HG03108 (cell line): ENCODE results near the gene PCGF5.
"Not testable (repeated sequence)": the region's sequence is repeated elsewhere in the genome, so short reads cannot be mapped to it uniquely, and the experiment has no call there.

Experiments
- ATAC-seq: cut with Tn5 transposase; IDR thresholded peaks from one replicate; pipeline ENCODE4 v1.9.1; 2021; ENCODE audit warnings: moderate library complexity; ENCODE audit not compliant: unreplicated experiment

The PCGF5 gene

GRCh38 chr10:91271886-91272285, 51.4 kb downstream of the PCGF5 start:
- no peak for ATAC-seq

- ATAC-seq, result no peak
Measured at GRCh38 chr10:91284486-91285090, 64.1 kb downstream of the PCGF5 start.

GRCh38 chr10:91286572-91286971, 66.1 kb downstream of the PCGF5 start:
- ATAC-seq, result no peak

- no peak for ATAC-seq
Measured at GRCh38 chr10:91287276-91287675, 66.8 kb downstream of the PCGF5 start.

GRCh38 chr10:91287912-91288311, 67.4 kb downstream of the PCGF5 start:
- no peak for ATAC-seq

- ATAC-seq, result no peak
Measured at GRCh38 chr10:91289305-91289704, 68.8 kb downstream of the PCGF5 start.

- ATAC-seq, result no peak
Measured at GRCh38 chr10:91290607-91291006, 70.1 kb downstream of the PCGF5 start.

- no peak for ATAC-seq
Measured at GRCh38 chr10:91294134-91294906, 73.9 kb downstream of the PCGF5 start.

- ATAC-seq, result no peak
Measured at GRCh38 chr10:91295346-91295745, 74.9 kb downstream of the PCGF5 start.

GRCh38 chr10:91296471-91296870, 76.0 kb downstream of the PCGF5 start:
- no peak for ATAC-seq

- peak; percentile 83 for ATAC-seq
Measured at GRCh38 chr10:91298224-91298871, 77.9 kb downstream of the PCGF5 start.

- no peak for ATAC-seq
Measured at GRCh38 chr10:91299999-91300575, 79.6 kb downstream of the PCGF5 start.

GRCh38 chr10:91302946-91303345, 82.5 kb downstream of the PCGF5 start:
- ATAC-seq, result not testable (repeated sequence)

- not testable (repeated sequence) for ATAC-seq
Measured at GRCh38 chr10:91305979-91306378, 85.5 kb downstream of the PCGF5 start.

GRCh38 chr10:91307489-91307888, 87.0 kb downstream of the PCGF5 start:
- no peak for ATAC-seq

- no peak for ATAC-seq
Measured at GRCh38 chr10:91309711-91310110, 89.2 kb downstream of the PCGF5 start.

GRCh38 chr10:91311601-91312381, 91.3 kb downstream of the PCGF5 start:
- ATAC-seq, result no peak

- ATAC-seq, result no peak
Measured at GRCh38 chr10:91312382-91312733, 91.9 kb downstream of the PCGF5 start.

GRCh38 chr10:91313796-91314485, 93.5 kb downstream of the PCGF5 start:
- ATAC-seq, result no peak

- no peak for ATAC-seq
Measured at GRCh38 chr10:91316486-91316885, 96.0 kb downstream of the PCGF5 start.
